ENCODE data around the gene KCNN1. TPM values are rescaled to one million over a fixed set of nuclear protein-coding genes. Genes with fewer than 3 reads are reported as not detected.

KCNN1 gene
- total RNA-seq, result under 1 TPM; under 0.01 to 0.33 TPM

GRCh38 chr19:17966550-17967256, at the start of gene KCNN1:
TSS of gene KCNN1 (plus strand) at chr19:17967107. CDS start at chr19:17973889, 6,782 bp downstream.

GRCh38 chr19:17932485-17933338, 34.2 kb upstream of the KCNN1 start, which contains the start of gene CCDC124:
TSS of gene CCDC124 (plus strand) at chr19:17933015. CDS start at chr19:17936421, 3,406 bp downstream.

GRCh38 chr19:18007917-18008673, 41.2 kb downstream of the KCNN1 start, which contains the start of gene ARRDC2:
TSS of gene ARRDC2 (plus strand) at chr19:18008170. CDS start at chr19:18008311, 141 bp downstream.

Small RNA genes lying within 50 kb of the gene (small RNA-seq; reads per million reads assigned to genes)
- 0 reads per million in 2 donors for gene RNA5SP468

Other genes starting within 250 kb of the KCNN1 start
- 10 to 100 TPM; 15.5 to 25.3 TPM for gene MAP1S, start 247.6 kb upstream of the KCNN1 start, total RNA-seq
- 1 to 10 TPM in 1 of 2 donors, under 1 TPM in 1; 1.00 to 1.4 TPM for gene FCHO1, start 215.6 kb upstream of the KCNN1 start, total RNA-seq
- under 1 TPM in 1 of 2 donors, not detected in 1; under 0.01 TPM for gene B3GNT3, start 172.0 kb upstream of the KCNN1 start, total RNA-seq
- gene INSL3, start 145.6 kb upstream of the KCNN1 start, total RNA-seq, result under 1 TPM in 1 of 2 donors, not detected in 1; 0.34 TPM
- gene JAK3, start 119.1 kb upstream of the KCNN1 start, total RNA-seq, result 1 to 10 TPM; 2.7 to 3.1 TPM
- gene RPL18A, start 107.2 kb upstream of the KCNN1 start, total RNA-seq, result 100 to 1,000 TPM; 512 to 673 TPM
- not detected for gene SLC5A5, start 95.2 kb upstream of the KCNN1 start, total RNA-seq
- 10 to 100 TPM; 24.8 to 40.6 TPM for gene CCDC124, start 34.1 kb upstream of the KCNN1 start, total RNA-seq
- gene ARRDC2, start 41.1 kb downstream of the KCNN1 start, total RNA-seq, result 1 to 10 TPM; 8.0 to 8.6 TPM
- gene IL12RB1, start 119.8 kb downstream of the KCNN1 start, total RNA-seq, result 1 to 10 TPM in 1 of 2 donors, under 1 TPM in 1; 0.69 to 2.0 TPM
- 1 to 10 TPM; 3.1 to 4.0 TPM for gene MAST3, start 130.7 kb downstream of the KCNN1 start, total RNA-seq
- gene PIK3R2, start 186.1 kb downstream of the KCNN1 start, total RNA-seq, result 10 to 100 TPM; 19.0 to 31.7 TPM
- gene IFI30, start 206.7 kb downstream of the KCNN1 start, total RNA-seq, result 1 to 10 TPM; 6.7 to 9.6 TPM
- gene MPV17L2, start 226.1 kb downstream of the KCNN1 start, total RNA-seq, result 10 to 100 TPM; 14.8 to 28.0 TPM
- gene RAB3A, start 236.9 kb downstream of the KCNN1 start, total RNA-seq, result 1 to 10 TPM; 6.9 to 7.7 TPM